ENCODE results near the gene HORMAD2.

HORMAD2 gene

DNA sequence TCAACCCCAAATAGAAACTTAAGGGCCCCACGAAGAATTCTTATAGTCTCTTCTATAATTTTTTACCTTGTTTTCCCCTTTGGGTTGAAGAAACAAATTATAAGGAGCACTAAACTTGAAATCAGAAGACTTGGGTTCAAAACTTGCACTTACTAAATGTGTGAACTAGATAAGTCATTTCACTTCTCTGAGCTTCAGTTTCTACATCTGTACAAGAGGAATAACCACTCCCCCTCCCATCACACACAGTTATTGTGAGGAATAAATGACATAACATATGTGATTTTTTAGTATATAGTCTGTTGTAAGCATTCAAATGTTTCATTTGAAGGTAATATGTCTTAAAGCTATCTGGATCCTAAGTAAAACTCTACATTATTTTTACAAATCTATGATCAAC is 87.5 kb downstream of the HORMAD2 start:
- no peak for DNase-seq (ENCODE audit: low read depth in 2 of 2)

DNA sequence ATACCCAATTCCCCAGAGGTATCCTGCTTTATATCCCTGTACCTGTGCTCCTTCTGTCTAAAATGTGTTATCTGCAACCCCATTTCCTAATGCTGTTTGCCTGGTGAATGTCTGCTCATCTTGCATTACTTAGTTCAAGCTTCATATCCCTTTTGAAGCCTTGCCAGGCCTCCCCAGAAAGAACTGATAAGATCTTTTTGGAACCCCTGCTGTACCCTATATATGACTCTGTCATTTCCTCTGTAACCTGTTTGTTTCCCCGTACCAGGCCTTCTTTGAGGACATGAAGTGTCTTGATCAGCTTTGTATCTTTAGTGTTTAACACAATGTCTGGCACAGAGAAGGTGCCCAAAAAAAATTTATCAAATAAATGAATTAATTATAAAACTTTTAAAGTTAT is 88.7 kb downstream of the HORMAD2 start:
- DNase-seq (ENCODE audit: low read depth in 2 of 2) = no peak

DNA sequence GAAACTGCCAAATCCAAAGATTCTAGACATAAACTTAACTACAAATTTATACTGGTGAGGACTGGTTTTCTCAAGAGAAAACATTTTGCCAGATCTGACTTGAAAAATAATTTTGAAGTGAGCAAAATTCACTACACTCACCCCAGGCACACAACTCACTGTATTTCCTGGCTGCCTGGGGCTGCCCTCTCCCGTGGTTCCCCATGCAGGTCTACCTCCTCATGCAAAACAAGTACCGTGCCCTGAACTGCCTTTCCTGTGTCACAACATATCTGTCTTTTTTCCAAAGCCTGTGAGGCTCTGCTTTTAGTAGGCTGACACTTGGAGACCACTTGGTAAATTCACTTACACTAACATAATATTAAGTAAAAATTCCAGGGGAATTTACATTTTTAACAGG is 89.9 kb downstream of the HORMAD2 start:
- no peak for DNase-seq (ENCODE audit: low read depth in 2 of 2)

DNA sequence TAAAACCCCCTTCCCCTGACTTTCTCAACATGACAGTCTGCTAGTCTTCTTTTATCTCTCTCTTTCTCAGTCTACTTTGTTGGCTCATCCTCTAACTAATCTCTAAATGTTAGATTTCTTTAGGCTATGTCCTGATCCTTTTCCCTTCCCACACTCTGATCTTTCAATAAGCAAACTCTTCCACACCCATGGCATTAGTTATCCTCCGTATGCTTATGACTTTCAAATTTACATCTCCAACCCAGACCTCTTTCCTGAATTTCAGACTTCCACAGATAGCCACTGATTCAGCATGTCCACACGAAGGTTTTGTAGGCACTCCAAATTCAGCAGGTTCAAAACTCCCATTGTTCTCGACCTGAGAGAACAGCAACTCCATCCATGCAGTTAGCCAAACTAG is 90.7 kb downstream of the HORMAD2 start:
- DNase-seq (ENCODE audit: low read depth in 2 of 2) = no peak

DNA sequence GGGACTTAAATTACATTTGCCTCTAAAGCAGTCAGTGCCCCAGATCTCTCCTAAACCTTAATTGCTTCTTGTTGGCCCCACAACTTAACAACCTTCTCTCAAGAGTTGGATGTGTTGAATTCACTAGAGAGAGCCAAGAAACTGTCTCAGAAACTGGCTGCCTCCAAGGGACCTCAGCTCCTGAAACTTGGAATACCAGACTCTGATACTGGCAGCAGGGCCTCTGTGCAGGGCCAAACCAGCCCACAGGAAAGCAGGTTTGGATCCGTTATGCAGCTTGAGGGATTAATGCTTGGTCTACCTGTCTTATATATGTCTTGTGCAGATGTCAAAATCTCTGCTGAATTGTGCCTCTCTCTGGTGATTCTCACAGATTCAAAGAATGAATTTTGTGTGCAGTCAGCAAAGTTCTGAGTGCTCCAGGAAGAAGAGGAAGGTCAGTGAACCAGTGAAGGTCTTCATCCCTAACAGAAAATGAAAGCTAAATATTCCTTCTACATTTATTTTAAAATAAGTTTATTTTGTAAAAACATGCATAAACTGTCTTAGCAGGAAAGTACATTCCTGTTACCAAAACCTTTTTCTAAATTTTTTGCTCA is 95.5 kb downstream of the HORMAD2 start:
- no peak for DNase-seq (ENCODE audit: low read depth in 2 of 2)

DNA sequence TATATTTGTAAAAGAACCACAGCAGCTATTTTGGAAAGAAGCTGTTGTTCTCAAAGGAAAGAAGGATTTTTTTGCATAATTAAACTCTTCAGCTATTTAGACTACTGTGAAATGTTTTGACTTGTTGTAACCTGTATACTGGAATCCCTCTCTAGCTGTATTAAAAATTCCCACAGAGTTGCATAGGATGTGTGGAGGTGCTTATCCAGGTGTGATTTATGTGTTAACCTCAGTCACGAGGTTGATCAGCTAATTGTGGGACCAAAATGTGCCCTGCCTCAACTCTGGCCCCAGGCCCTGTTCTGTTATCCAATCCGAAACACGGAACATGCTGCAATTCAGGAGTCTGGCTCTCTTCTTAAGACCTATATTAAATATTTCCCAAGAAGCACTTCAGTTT is 96.2 kb downstream of the HORMAD2 start:
- no peak for DNase-seq (ENCODE audit: low read depth in 2 of 2)

DNA sequence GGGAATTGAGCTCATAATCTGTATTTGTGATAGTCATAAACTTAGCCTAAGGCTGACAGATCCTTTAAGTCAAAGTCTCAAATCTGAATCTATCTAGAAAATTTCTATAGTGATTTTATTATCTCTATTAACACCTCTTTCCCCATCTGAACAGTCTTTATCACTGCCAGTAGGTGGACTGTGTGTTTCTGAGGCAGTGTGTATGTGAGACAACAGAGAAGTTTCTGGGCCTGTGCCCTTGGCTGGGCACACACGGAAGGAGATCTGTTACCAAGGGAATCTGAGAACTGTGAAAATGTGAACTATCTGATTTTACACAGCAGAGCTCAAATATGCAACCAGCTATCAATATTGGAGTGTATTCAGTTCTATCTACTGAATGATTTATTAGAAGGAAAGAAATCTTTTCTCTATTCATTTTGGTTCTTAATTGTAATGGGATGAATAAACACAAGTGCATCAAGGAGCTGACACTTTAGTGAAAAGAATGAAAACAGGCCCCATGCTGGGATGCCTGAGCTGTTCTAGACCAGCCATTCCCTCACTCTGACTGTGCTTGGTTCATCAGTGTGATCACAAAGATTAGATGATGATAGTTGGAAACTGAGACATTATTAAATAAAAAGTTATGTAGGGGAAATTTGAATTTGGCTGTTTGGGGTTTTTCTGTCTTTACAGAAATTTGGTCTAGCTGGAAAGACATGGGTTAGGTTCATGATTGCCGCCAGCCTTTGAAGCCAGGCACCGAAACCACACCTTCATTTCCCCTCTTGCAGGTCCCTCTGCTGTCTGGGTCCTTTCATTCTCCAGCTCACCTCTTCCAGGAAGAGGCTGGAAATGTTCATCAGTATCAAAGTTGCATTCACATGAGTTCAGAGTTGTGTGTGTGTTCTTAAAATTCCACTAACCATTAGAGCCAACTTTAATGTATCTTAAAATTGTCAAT is 98.2 kb downstream of the HORMAD2 start:
- no peak for DNase-seq (ENCODE audit: low read depth in 2 of 2)

DNA sequence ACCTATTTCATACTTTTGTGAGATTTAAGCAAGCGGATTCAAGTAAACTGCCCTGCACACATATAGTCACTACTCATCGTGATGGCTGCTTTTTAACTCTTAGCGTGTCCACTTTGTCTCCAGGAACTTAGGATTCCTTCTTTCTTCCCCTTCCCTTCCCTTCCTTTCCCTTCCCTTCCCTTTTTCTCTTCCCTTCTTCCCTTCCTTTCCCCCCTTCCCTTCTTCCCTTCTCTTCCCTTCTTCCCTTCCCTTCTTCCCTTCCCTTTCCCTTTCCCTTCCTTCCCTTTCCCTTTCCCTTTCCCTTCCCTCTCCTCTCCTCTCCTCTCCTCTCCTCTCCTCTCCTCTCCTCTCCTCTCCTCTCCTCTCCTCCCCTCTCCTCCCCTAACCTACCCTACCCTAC is 100.4 kb downstream of the HORMAD2 start:
- DNase-seq (ENCODE audit: low read depth in 2 of 2) = no peak

DNA sequence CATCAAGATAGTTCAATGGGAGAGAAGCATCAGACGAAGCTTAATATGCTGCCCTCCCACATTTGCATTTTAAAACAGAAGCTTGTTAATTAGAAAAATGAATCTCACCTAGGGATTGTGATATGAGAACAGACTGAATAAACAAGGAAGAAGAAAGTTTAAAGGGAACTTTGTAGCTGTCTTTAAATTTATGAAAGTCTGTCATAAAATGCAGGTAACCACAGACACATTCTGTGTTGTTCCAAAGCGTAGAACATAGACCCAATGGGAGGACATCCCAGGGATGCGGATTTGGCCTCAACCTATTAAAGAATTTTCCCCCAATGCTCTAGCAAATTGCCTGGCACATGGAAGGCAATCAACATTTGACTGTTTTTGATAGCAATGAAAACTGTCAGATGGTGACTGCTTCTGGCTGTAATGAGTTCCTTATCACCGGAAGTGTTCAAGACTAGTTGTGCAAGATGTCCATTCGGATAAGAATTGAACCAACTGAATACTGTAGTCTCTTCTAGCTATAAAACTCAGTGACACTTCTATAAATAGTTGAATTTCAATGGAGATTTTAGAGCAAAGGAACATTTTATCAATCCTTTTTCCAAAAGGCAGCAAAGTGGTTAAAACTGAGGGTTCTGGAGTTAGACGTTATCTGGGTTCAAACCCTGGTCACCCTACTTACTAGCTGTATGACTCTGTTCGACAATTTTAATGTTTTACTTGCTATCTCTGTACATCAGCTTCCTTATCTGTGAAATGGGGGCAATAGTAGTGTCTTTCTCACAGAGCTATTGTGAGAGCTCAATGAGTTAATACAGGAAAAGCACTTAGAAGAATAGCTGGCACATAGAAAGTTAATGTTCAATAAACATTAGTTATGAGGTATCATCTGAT is 101.4 kb downstream of the HORMAD2 start:
- DNase-seq (ENCODE audit: low read depth in 2 of 2) = no peak

DNA sequence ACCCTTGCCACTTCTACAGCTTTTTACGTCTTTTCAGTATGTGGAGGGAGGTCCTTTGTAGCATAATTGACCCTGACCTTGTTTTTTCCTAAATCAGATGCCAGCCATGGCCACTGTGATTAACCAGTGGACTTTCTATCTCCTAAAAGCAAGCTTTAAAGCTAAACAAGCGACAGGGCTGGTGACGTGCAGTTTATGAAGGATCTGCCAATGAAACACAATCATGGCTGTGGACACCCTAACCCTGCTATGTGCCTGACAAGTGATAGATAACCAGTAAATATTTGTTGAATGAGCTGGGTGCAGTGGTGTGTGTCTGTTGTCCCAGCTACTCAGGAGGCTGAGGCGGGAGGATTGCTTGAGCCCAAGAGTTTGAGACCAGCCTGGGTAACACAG is 102.1 kb downstream of the HORMAD2 start:
- DNase-seq (ENCODE audit: low read depth in 2 of 2) = no peak

DNA sequence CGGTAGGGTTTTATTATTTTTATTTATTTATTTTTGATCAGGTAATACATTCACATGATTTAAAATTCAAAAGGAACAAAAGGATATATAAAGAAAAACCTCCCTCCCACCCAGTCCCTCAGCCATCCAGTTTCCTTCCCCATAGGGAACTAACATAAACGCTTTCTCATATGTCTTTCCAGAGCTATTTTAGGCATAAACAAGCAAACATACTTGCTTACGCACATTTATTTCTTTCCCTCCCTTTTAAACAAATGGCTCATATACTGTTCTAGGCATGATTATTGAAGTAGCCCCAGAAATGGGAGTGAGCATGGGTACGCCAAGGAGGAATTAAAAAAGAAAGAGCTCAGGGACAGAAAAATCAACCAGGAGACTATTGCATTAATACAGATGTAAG is 102.6 kb downstream of the HORMAD2 start:
- DNase-seq (ENCODE audit: low read depth in 2 of 2) = no peak

DNA sequence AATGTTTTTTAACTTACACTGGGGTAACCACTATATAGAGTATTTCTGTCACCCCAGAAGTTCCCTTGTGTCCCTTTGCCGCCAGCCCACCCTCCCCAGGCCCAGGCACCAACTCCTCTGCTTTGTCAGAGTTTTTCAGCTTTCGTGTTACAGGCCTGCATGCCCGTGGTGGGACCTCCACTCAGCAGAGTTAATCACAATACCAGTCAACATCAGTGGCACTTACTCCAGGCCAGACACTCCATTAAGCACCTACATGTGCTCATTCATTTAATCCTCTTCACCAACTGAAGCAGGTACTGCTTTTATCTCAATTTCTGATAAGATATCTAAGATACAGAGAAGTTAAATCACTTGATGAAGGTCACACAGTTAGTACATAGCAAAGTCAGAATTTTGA is 103.0 kb downstream of the HORMAD2 start:
- DNase-seq (ENCODE audit: low read depth in 2 of 2) = no peak

DNA sequence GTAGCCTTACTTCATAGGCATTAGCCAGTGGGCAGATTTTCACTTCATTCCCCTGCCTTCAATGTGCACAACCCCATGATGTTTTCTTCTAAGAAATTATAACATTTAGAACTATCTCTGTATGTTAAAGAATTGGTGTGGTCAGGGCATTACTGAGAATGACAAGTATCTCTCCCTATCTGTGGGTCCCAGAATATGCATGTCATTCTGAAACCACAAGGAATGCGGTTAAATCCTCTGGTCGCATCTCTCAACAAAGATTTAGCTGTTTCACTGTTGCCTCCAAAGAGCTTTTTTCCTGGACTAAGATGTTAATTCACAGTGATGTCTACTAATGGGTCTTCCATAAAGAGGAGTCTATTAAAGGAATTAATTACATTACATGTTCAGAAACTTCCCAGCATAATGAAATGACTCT is 103.6 kb downstream of the HORMAD2 start:
- DNase-seq (ENCODE audit: low read depth in 2 of 2) = no peak

DNA sequence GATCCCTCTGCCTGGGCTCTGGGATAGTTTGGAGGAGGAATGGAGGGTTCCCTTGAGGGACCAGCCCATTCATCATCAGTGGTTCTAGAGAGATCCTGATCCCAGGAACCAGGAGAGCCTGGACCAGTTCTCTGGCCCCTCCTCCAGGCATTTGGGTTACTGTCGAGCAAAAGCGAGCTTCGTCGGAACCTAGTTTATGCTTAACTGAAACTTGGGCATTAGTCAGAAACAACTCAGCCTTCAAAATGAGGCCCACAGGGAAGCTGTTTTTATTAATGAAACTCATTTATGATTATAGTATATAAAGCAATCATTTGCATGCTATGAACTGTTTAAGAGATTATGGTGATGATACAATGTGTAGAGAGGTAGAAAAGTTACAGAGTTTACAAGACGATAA is 104.9 kb downstream of the HORMAD2 start:
- no peak for DNase-seq (ENCODE audit: low read depth in 2 of 2)

DNA sequence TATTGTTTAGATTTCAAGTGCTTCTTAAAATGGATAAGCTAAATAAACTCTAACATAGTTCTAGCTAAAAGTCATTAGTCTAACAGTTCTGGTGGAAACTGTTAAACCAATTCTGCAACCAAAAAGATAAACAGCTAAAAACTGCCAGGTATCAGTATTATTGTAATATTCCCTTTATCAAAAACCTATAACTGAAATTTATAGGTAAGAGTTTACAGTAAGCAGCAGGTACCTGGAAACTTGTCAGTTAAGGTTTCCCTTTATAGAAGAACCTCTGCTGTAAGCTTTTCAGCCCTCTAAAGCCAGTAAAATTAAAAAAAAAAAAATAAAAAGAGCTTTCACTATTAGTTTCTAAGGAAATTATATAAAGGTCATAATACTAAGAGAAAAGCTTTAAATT is 105.3 kb downstream of the HORMAD2 start:
- DNase-seq (ENCODE audit: low read depth in 2 of 2) = no peak

DNA sequence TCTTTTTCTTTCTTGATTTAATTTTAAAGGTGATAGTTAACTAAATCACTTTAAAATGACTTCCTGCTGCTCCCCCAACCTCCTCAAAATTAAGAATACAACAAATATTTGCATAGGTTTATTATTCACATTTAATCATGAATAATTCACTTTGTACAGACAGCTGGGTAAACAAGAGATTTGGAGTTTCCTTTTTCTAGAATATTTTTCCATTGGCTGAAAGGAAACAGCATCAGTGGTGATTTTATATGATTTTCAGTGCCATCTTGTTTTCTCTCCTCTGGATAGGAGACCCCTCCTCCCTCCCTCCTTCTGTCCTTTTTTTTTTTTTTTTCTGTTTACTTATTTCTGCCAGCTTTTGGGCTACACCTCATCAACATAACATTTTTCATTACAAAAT is 105.8 kb downstream of the HORMAD2 start:
- DNase-seq (ENCODE audit: low read depth in 2 of 2) = no peak

DNA sequence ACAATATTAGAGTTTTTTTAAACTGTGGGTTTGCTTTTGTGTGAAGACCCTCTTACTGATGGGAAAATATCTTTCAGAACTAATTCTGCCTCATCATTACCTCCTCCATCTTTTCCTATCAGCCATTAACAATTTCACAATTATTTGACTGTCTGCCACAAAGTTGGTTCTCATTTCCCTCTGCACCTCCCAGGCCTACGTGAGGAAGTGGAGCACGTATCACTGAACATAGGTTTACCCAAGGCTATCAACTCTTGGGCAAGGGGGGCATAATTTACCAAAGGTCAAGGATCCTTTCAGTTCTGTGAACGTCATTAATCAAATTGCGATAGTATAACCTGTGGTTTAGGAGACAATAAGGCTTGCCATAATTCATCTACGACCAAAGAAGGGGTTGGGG is 106.2 kb downstream of the HORMAD2 start:
- DNase-seq (ENCODE audit: low read depth in 2 of 2) = no peak

DNA sequence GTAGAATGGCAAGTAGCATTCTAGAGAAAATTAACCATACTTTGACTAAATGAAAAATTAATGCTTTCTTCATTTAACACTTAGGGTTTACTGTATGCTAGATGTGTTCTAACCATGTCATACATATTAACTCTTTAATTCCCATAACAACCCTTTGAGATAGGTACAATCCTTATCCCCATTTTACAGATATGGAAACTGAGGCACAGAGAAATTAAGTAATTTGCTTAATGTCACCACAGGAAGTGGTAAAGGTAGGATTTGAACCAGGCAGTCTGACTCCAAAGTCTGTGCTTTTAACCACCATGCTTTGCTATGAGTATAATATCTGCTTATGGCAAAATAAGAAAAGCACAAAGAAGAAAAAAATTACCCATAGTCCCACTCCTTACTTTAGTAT is 106.8 kb downstream of the HORMAD2 start:
- no peak for DNase-seq (ENCODE audit: low read depth in 2 of 2)

DNA sequence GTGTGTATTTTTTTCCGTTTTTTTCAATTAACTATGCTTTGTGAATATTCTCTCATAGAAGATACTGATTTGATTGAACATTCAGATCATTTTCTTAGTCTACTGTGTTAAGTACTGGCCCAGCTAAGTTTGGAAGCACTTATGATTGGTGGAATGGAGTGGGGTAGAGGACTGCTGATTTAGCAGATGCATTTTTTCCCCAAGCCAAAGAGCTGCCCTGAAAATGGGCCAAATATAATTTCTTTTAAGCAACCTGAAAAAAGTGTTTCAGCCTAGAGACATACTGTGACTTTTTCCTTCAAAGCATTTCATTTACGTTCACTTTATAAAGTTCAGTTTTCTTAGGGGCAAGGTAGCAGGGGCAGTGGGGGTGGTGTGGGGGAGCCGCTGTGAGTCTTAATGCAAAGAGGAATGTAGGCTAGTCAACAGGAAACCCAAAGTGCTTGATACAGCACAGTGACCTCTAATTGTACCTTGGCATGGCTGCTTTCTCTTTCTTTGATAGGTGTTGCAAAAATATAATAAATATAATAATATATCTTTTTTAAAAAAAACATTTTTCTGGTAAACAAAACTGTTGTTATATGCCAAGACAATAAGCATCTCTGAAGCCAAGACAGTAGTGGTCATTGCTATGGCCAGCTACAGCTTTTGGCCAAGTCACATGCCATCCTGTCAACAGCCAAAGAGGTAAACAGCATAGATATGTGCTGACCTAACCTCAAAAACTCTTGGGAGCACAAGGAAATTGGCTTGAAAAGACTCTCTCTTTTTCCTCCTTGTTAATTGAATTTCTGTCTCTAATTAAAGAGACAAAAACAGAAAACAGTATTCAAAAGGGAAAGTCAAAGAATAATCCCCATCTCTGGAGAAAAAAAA is 107.5 kb downstream of the HORMAD2 start:
- no peak for DNase-seq (ENCODE audit: low read depth in 2 of 2)

DNA sequence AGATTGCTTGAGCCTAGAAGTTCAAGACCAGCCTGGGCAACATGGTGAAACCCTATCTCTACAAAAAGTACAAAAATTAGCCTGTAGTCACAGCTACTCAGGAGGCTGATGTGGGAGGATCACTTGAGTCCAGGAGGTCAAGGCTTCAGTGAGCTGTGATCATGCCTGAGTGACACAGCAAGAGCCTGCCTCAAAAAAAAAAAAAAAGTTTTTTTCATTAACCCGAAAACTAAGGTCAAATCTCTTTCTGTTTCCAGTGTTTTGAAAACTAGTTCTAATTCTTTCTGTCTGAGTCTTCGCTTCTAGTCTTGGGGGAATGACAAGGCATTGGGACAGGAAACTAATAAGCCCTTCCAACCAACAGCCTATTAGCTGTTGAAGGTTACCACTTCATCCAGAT is 108.6 kb downstream of the HORMAD2 start:
- no peak for DNase-seq (ENCODE audit: low read depth in 2 of 2)

DNA sequence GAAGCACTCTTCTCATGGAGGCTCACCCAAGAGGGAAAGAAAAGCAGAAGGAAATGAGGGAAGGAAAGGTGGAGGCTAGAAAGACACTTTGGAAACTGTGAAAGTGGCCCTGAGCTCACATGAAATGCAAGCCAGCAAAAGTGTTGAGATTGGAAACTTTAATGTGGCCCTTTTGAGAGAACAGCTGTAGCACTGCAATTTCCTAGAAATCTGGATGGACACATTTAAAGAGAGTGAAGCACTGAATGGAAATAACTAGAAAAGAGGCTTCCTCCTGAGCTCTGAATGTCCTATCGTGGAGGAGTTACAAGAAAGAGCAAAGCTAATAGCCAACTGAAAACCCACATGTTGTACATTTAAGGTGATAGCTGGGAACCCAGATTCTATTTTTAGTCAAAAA is 110.3 kb downstream of the HORMAD2 start:
- DNase-seq (ENCODE audit: low read depth in 2 of 2) = no peak
